Neural cell (in vitro differentiated cells): ENCODE measurements around the gene SPRR2G. TPM values are rescaled to one million over a fixed set of nuclear protein-coding genes. Genes with fewer than 3 reads are reported as not detected.
"Not testable (repeated sequence)": the region's sequence is repeated elsewhere in the genome, so short reads cannot be mapped to it uniquely, and the experiment has no call there.

Experiments
- H2AFZ ChIP-seq: fragments of 200-600, 300-800 bp; sonication (generic), shearing (Covaris generic); 2 replicates; pipeline ENCODE4 v1.6.0; 2014; ENCODE audit warnings: low read depth, mild to moderate bottlenecking, antibody characterized with exemption, low read length, moderate library complexity
- H3F3A ChIP-seq: fragments of 200-600 bp; shearing (Covaris generic); 2 replicates; pipeline ENCODE4 v1.6.1; 2016; ENCODE audit warnings: mild to moderate bottlenecking, moderate library complexity, mixed read lengths, antibody characterized with exemption, low read length; ENCODE audit not compliant: insufficient read depth, poor library complexity, severe bottlenecking
- H3K27ac ChIP-seq: fragments of 200-600, 300-800 bp; sonication (generic), shearing (Covaris generic); 2 replicates; pipeline ENCODE4 v1.5.1; 2014; ENCODE audit warnings: mild to moderate bottlenecking, low read length, moderate library complexity
- H3K27me3 ChIP-seq: fragments of 300-800, 200-600 bp; sonication (generic), shearing (Covaris generic); 2 replicates; pipeline ENCODE4 v1.6.0; 2014; ENCODE audit warnings: mild to moderate bottlenecking, low read depth, low read length, moderate library complexity; ENCODE audit not compliant: insufficient read depth
- H3K36me3 ChIP-seq: fragments of 300-800, 200-600 bp; sonication (generic), shearing (Covaris generic); 2 replicates; pipeline ENCODE4 v1.5.1; 2014; ENCODE audit warnings: mild to moderate bottlenecking, antibody characterized with exemption, low read length, moderate library complexity; ENCODE audit not compliant: insufficient read depth
- H3K4me2 ChIP-seq: fragments of 300-800, 200-600 bp; sonication (generic), shearing (Covaris generic); 2 replicates; pipeline ENCODE4 v1.6.0; 2014; ENCODE audit warnings: mild to moderate bottlenecking, low read length
- H3K4me3 ChIP-seq: fragments of 300-800, 200-600 bp; sonication (generic), shearing (Covaris generic); 2 replicates; pipeline ENCODE4 v1.5.1; 2014; ENCODE audit warnings: mild to moderate bottlenecking, low read length, moderate library complexity
- H3K79me2 ChIP-seq: fragments of 200-600 bp; shearing (Covaris generic); replicated peaks from 2 replicates; pipeline ENCODE4 v1.6.0; 2014; ENCODE audit warnings: mild to moderate bottlenecking, low read length, moderate library complexity; ENCODE audit not compliant: insufficient read depth
- H3K9ac ChIP-seq: fragments of 300-800, 200-600 bp; sonication (generic), shearing (Covaris generic); 2 replicates; pipeline ENCODE4 v1.6.1; 2016; ENCODE audit warnings: mild to moderate bottlenecking, low read length, mixed read lengths
- H3K9me2 ChIP-seq: fragments of 200-600 bp; shearing (Covaris generic); 2 replicates; pipeline ENCODE4 v1.6.1; 2016; ENCODE audit warnings: mild to moderate bottlenecking, low read length, mixed read lengths; ENCODE audit not compliant: insufficient read depth
- H3K9me3 ChIP-seq: fragments of 200-600, 300-800 bp; sonication (generic), shearing (Covaris generic); 2 replicates; pipeline ENCODE4 v1.6.1; 2016; ENCODE audit warnings: mild to moderate bottlenecking, mixed run types, low read length, moderate library complexity, mixed read lengths
- H4K20me1 ChIP-seq: fragments of 200-600 bp; shearing (Covaris generic); 2 replicates; pipeline ENCODE4 v1.6.1; 2016; ENCODE audit warnings: mild to moderate bottlenecking, mixed run types; ENCODE audit not compliant: insufficient read depth
- EP300 ChIP-seq: fragments of 450-650 bp; conservative IDR thresholded peaks from 2 replicates; pipeline ENCODE4 v1.6.1; 2014; ENCODE audit warnings: antibody characterized with exemption, mild to moderate bottlenecking, moderate library complexity; ENCODE audit not compliant: poor library complexity, severe bottlenecking
- EZH2 ChIP-seq: fragments of 200-600, 300-800 bp; shearing (Covaris generic), sonication (generic); IDR thresholded peaks from 2 replicates; pipeline ENCODE4 v1.6.1; 2014; ENCODE audit warnings: antibody characterized with exemption, low read length, borderline replicate concordance, mild to moderate bottlenecking; ENCODE audit not compliant: insufficient read depth, poor library complexity, severe bottlenecking
- MXI1 ChIP-seq: fragments of 450-650 bp; conservative IDR thresholded peaks from 2 replicates; pipeline ENCODE4 v1.6.1; 2014; ENCODE audit warnings: antibody characterized with exemption, mild to moderate bottlenecking; ENCODE audit not compliant: poor library complexity, severe bottlenecking
- POLR2AphosphoS5 ChIP-seq: IDR thresholded peaks from 2 replicates; pipeline ENCODE4 v1.6.1; 2012
- RAD21 ChIP-seq: fragments of 450-650 bp; conservative IDR thresholded peaks from 2 replicates; pipeline ENCODE4 v1.6.1; 2014; ENCODE audit warnings: antibody characterized with exemption, mild to moderate bottlenecking, moderate library complexity
- SMC3 ChIP-seq: fragments of 450-650 bp; conservative IDR thresholded peaks from 2 replicates; pipeline ENCODE4 v1.6.1; 2014; ENCODE audit warnings: antibody characterized with exemption, mild to moderate bottlenecking, moderate library complexity; ENCODE audit not compliant: poor library complexity
- TAF1 ChIP-seq: IDR thresholded peaks from 2 replicates; pipeline ENCODE4 v1.6.1; 2012; ENCODE audit warnings: low read depth
- polyA plus RNA-seq: library from polyadenylated mRNA; depleted of rRNA; stranded (reverse); fragments of >200 nt; gene quantifications from 2 replicates; pipeline ENCODE4 v1.2.3, GENCODE V29; 2014
- TF ChIP-seq, protein P1 (sequence below): IDR thresholded peaks from 2 replicates; pipeline ENCODE4 v1.6.1; 2012; ENCODE audit warnings: borderline replicate concordance
- TF ChIP-seq, protein P2 (sequence below): fragments of 450-650 bp; IDR thresholded peaks from 2 replicates; pipeline ENCODE4 v1.5.1; 2014; ENCODE audit warnings: antibody characterized with exemption, mild to moderate bottlenecking, moderate library complexity; ENCODE audit not compliant: poor library complexity, severe bottlenecking

The SPRR2G gene
- polyA plus RNA-seq, 1 donor from 2014 or later = not detected

DNA sequence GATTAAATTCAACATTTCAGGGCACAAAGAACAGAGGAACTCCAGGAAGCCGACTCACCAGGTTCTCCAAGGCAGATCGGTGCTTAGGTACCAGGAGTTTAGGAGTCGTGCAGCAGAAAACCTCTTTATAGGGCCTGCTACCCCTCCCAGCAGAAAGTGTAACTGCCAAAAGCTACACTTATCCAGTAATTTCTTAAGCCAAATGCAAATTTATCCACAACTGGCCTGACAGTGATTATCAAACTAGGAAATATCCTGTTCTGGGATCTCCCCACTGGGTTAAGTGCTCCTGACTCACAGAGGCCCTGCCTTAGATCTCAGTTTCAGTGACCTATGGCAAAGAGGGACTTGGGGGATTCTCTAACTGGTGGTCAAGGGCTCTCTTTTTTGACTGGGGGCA is 37.3 kb downstream of the SPRR2G start, which contains the start of gene SPRR2F:
TSS of gene SPRR2F (minus strand) at position 101 of the 400 bp plus-strand sequence. CDS start 783 bp downstream, outside the sequence.
- Histone ChIP-seq H2AFZ (no peak within 1 kb of the TSS), H3K4me3 (no peak within 1 kb of the TSS), H3K36me3 (no peaks in the 10 kb centered on the region), H3K9ac (no peak within 1 kb of the TSS), H3K27me3 (no peaks in the 10 kb centered on the region), H3K9me3 (no peaks in the 10 kb centered on the region), H3K79me2 (no peaks in the 10 kb centered on the region), H3F3A (no peaks in the 10 kb centered on the region), H3K9me2 (no peaks in the 10 kb centered on the region), H4K20me1 (no peaks in the 10 kb centered on the region), H3K27ac (no peak within 1 kb of the TSS), H3K4me2 (no peak within 1 kb of the TSS)
- TF ChIP-seq, protein P1, sequence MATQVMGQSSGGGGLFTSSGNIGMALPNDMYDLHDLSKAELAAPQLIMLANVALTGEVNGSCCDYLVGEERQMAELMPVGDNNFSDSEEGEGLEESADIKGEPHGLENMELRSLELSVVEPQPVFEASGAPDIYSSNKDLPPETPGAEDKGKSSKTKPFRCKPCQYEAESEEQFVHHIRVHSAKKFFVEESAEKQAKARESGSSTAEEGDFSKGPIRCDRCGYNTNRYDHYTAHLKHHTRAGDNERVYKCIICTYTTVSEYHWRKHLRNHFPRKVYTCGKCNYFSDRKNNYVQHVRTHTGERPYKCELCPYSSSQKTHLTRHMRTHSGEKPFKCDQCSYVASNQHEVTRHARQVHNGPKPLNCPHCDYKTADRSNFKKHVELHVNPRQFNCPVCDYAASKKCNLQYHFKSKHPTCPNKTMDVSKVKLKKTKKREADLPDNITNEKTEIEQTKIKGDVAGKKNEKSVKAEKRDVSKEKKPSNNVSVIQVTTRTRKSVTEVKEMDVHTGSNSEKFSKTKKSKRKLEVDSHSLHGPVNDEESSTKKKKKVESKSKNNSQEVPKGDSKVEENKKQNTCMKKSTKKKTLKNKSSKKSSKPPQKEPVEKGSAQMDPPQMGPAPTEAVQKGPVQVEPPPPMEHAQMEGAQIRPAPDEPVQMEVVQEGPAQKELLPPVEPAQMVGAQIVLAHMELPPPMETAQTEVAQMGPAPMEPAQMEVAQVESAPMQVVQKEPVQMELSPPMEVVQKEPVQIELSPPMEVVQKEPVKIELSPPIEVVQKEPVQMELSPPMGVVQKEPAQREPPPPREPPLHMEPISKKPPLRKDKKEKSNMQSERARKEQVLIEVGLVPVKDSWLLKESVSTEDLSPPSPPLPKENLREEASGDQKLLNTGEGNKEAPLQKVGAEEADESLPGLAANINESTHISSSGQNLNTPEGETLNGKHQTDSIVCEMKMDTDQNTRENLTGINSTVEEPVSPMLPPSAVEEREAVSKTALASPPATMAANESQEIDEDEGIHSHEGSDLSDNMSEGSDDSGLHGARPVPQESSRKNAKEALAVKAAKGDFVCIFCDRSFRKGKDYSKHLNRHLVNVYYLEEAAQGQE = no peak
- no peak for TF ChIP-seq RAD21
- TF ChIP-seq EZH2 = no peak
- no peak for TF ChIP-seq MXI1
- no peak for TF ChIP-seq EP300
- TF ChIP-seq, protein P2, sequence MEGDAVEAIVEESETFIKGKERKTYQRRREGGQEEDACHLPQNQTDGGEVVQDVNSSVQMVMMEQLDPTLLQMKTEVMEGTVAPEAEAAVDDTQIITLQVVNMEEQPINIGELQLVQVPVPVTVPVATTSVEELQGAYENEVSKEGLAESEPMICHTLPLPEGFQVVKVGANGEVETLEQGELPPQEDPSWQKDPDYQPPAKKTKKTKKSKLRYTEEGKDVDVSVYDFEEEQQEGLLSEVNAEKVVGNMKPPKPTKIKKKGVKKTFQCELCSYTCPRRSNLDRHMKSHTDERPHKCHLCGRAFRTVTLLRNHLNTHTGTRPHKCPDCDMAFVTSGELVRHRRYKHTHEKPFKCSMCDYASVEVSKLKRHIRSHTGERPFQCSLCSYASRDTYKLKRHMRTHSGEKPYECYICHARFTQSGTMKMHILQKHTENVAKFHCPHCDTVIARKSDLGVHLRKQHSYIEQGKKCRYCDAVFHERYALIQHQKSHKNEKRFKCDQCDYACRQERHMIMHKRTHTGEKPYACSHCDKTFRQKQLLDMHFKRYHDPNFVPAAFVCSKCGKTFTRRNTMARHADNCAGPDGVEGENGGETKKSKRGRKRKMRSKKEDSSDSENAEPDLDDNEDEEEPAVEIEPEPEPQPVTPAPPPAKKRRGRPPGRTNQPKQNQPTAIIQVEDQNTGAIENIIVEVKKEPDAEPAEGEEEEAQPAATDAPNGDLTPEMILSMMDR = no peak
- no peak for TF ChIP-seq TAF1
- no peak for TF ChIP-seq SMC3
- no peak for TF ChIP-seq POLR2AphosphoS5

DNA sequence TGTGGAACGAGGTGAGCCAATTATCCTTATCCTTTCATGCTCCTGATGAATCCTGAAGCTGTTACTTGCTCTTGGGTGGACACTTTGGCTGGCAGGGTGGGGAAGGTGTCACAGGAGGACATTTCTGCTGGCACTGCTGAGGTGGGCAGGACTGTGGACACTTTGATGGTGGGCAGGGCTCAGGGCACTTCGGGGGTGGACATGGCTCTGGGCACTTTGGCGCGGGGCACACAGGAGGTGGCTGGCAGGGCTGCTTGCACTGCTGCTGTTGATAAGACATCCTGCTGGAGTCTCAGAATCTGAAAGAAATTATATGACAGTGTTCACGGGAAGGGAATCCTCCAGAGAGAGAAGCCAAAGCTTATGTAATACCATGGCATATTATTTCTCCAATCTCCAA is 38.2 kb downstream of the SPRR2G start:
- H3K79me2 ChIP-seq, H3K9me3 ChIP-seq, H3K9ac ChIP-seq, H3K4me2 ChIP-seq, H2AFZ ChIP-seq, H3K4me3 ChIP-seq, H3F3A ChIP-seq, H3K27me3 ChIP-seq, H3K36me3 ChIP-seq, H4K20me1 ChIP-seq, H3K27ac ChIP-seq, H3K9me2 ChIP-seq: not testable (repeated sequence)

DNA sequence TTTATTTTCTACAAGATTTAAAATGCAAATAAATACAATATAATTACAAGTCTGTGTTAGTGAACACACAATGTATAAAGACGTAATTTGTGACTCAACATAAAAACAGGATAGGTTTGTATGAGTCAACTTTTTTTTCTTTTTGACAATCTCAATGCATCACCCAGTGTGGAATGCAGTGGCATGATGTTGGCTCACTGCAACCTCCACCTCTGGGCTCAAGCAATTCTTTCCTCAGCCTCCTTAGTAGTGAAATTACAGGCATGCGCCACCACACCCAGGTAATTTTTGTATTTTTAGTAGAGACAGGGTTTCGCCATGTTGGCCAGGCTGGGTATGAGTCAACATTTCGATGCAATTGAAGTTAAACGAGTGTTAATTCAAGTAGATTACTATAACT is 50.4 kb downstream of the SPRR2G start:
- no peaks in the 10 kb centered on the region for H3K79me2 ChIP-seq
- H3K4me2 ChIP-seq = no peak overlapping the region
- H3K9ac ChIP-seq = no peak overlapping the region
- no peaks in the 10 kb centered on the region for H3K27me3 ChIP-seq
- no peaks in the 10 kb centered on the region for H3F3A ChIP-seq
- no peaks in the 10 kb centered on the region for H4K20me1 ChIP-seq
- H3K27ac ChIP-seq = no peak overlapping the region
- no peak overlapping the region for H2AFZ ChIP-seq
- no peaks in the 10 kb centered on the region for H3K36me3 ChIP-seq
- no peaks in the 10 kb centered on the region for H3K9me2 ChIP-seq
- no peaks in the 10 kb centered on the region for H3K9me3 ChIP-seq
- H3K4me3 ChIP-seq = no peak overlapping the region
- TF ChIP-seq SMC3 (no peak), EZH2 (no peak), POLR2AphosphoS5 (no peak), MXI1 (no peak), RAD21 (no peak)
- TF ChIP-seq, protein P2 = no peak
